Mesendoderm (in vitro differentiated cells): ENCODE data around the gene IQGAP3.
A peak's percentile ranks its signal among the peaks of the same experiment; 100 is the strongest.

ENCODE experiments used
- DNase-seq: peaks from one replicate; pipeline ENCODE4 v3.0.0; 2013
- H2AK5ac ChIP-seq: 2 replicates; pipeline ENCODE4 v1.6.1; 2013; ENCODE audit warnings: low read length, inconsistent platforms
- H2BK120ac ChIP-seq: 2 replicates; pipeline ENCODE4 v1.6.1; 2013; ENCODE audit warnings: low read depth, mild to moderate bottlenecking, low read length, moderate library complexity, mixed read lengths
- H2BK15ac ChIP-seq: replicated peaks from 2 replicates; pipeline ENCODE4 v1.6.1; 2013; ENCODE audit warnings: low read depth, mild to moderate bottlenecking, moderate library complexity
- H2BK5ac ChIP-seq: 2 replicates; pipeline ENCODE4 v1.6.1; 2013; ENCODE audit warnings: low read length, inconsistent platforms
- H3K18ac ChIP-seq: 2 replicates; pipeline ENCODE4 v1.6.1; 2013; ENCODE audit warnings: mild to moderate bottlenecking, low read length, mixed read lengths
- H3K23ac ChIP-seq: one replicate; pipeline ENCODE4 v1.6.1; 2013; ENCODE audit warnings: low read length
- H3K27ac ChIP-seq: 2 replicates; pipeline ENCODE4 v1.5.1; 2013; ENCODE audit warnings: low read depth, mild to moderate bottlenecking, inconsistent platforms, low read length, moderate library complexity
- H3K27me3 ChIP-seq: 2 replicates; pipeline ENCODE4 v1.6.1; 2013; ENCODE audit warnings: low read length, control low read depth, mild to moderate bottlenecking, inconsistent platforms; ENCODE audit not compliant: insufficient read depth, poor library complexity
- H3K36me3 ChIP-seq: 2 replicates; pipeline ENCODE4 v1.6.1; 2013; ENCODE audit warnings: low read length, inconsistent platforms; ENCODE audit not compliant: control insufficient read depth, insufficient read depth
- H3K4ac ChIP-seq: one replicate; pipeline ENCODE4 v1.6.1; 2013; ENCODE audit warnings: low read depth, mild to moderate bottlenecking, low read length, moderate library complexity
- H3K4me1 ChIP-seq: 2 replicates; pipeline ENCODE4 v1.6.1; 2013; ENCODE audit warnings: low read depth, low read length, inconsistent platforms; ENCODE audit not compliant: control insufficient read depth
- H3K4me2 ChIP-seq: 2 replicates; pipeline ENCODE4 v1.6.1; 2013; ENCODE audit warnings: low read length
- H3K4me3 ChIP-seq: 2 replicates; pipeline ENCODE4 v1.5.1; 2013; ENCODE audit warnings: mild to moderate bottlenecking, low read length
- H3K56ac ChIP-seq: one replicate; pipeline ENCODE4 v1.6.1; 2013; ENCODE audit warnings: low read length
- H3K79me1 ChIP-seq: 2 replicates; pipeline ENCODE4 v1.6.1; 2013; ENCODE audit warnings: low read length, inconsistent platforms
- H3K79me2 ChIP-seq: 2 replicates; pipeline ENCODE4 v1.6.1; 2013; ENCODE audit warnings: mild to moderate bottlenecking, low read length; ENCODE audit not compliant: control insufficient read depth, insufficient read depth
- H3K9ac ChIP-seq: 2 replicates; pipeline ENCODE4 v1.6.1; 2013; ENCODE audit warnings: low read length, inconsistent platforms
- H4K5ac ChIP-seq: one replicate; pipeline ENCODE4 v1.6.1; 2013; ENCODE audit warnings: low read length
- H4K8ac ChIP-seq: one replicate; pipeline ENCODE4 v1.6.1; 2013; ENCODE audit warnings: low read depth, mild to moderate bottlenecking, control low read depth, low read length, moderate library complexity
- WGBS: extraction: QIAGEN DNeasy Blood & Tissue Kit; methylation state at CpG from one replicate; pipeline ENCODE4 v1.1.7; 2013; ENCODE audit warnings: low lambda C conversion rate, missing lambda C conversion rate; ENCODE audit not compliant: insufficient coverage; ENCODE audit errors: extremely low coverage; 5-methylcytosine and 5-hydroxymethylcytosine counted together

The IQGAP3 gene

DNA sequence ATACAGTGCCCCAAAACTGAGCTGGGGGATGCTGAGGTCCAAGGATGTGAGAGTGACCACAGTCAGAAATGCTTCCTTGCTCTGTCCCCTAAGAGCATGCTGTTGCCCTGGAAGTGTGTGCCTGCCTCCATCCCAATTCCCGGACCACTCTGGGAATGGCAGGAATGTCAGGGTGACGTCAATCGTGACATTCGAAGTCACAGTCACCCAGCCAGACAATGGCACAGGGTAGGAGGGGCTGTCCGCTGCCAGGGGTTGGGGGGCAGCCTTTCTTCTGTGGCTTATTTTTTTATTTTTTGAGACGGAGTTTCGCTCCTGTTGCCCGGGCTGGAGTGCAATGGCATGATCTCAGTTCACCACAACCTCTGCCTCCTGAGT is 94.1 kb downstream of the IQGAP3 start:
- no peak overlapping the region for H3K27ac ChIP-seq
- no peak overlapping the region for H3K4me2 ChIP-seq
- no peak overlapping the region for H4K5ac ChIP-seq
- H3K79me2 ChIP-seq, result no peaks in the 10 kb centered on the region
- H3K4me3 ChIP-seq, result no peak overlapping the region
- no peak overlapping the region for H3K9ac ChIP-seq
- H3K56ac ChIP-seq, result no peak overlapping the region
- H3K4me1 ChIP-seq, result peaks cover 5% of the 10 kb centered on the region
- no peak overlapping the region for H3K18ac ChIP-seq
- H3K23ac ChIP-seq, result no peak overlapping the region
- no peaks in the 10 kb centered on the region for H3K79me1 ChIP-seq
- no CpG with 5 or more reads among the region's 8 CpGs for WGBS
- no peak overlapping the region for H2BK5ac ChIP-seq
- no peak overlapping the region for H2BK15ac ChIP-seq
- no peak overlapping the region for H2AK5ac ChIP-seq
- H3K36me3 ChIP-seq, result peaks cover 1% of the 10 kb centered on the region
- H3K4ac ChIP-seq, result no peak overlapping the region
- H3K27me3 ChIP-seq, result no peaks in the 10 kb centered on the region
- DNase-seq, result no peak
- no peak overlapping the region for H2BK120ac ChIP-seq
- no peak overlapping the region for H4K8ac ChIP-seq

DNA sequence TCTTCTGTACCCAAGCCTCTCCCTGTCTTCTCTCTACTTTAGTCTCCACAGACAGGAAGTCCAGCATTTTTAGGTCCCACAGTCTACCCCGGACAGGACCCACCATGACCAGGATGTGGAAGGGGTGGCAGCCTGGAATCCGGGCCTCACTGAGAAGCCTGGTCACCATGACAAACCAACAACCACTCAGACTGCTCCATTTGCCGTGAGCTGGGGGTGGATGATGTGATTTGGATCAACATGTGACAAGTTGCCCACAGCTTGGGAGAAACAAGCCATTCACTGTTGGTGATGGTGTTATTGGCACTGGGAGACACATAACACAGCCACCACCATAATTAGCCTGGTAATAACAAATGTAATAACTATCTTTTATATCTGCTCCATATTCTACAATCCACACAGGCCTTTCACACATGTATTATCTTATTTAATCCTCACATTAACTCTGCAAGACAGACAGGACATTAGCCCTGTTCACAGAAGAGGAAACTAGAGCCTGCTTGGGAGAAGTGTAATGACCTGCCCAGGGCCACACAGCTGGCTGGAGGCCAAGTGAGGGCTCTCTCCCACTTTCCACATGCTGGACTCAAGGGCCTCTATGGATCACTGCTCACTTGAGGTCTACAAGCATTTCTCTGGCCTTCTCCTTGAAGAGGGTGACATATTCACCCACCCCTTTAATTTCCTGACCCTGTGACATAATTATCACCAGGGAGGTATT is 94.7 kb downstream of the IQGAP3 start:
- H3K18ac ChIP-seq, result no peak overlapping the region
- no CpG with 5 or more reads among the region's 3 CpGs for WGBS
- no peak overlapping the region for H2AK5ac ChIP-seq
- H3K4me3 ChIP-seq, result no peak overlapping the region
- H2BK15ac ChIP-seq, result no peak overlapping the region
- peaks cover 5% of the 10 kb centered on the region for H3K4me1 ChIP-seq
- peaks cover 1% of the 10 kb centered on the region for H3K36me3 ChIP-seq
- H3K9ac ChIP-seq, result no peak overlapping the region
- H3K56ac ChIP-seq, result no peak overlapping the region
- no peak overlapping the region for H4K8ac ChIP-seq
- no peak overlapping the region for H3K27ac ChIP-seq
- no peak overlapping the region for H3K4ac ChIP-seq
- H3K23ac ChIP-seq, result no peak overlapping the region
- DNase-seq, result no peak
- no peak overlapping the region for H2BK5ac ChIP-seq
- H3K79me2 ChIP-seq, result no peaks in the 10 kb centered on the region
- H2BK120ac ChIP-seq, result no peak overlapping the region
- no peak overlapping the region for H4K5ac ChIP-seq
- no peaks in the 10 kb centered on the region for H3K27me3 ChIP-seq
- H3K4me2 ChIP-seq, result no peak overlapping the region
- H3K79me1 ChIP-seq, result no peaks in the 10 kb centered on the region

DNA sequence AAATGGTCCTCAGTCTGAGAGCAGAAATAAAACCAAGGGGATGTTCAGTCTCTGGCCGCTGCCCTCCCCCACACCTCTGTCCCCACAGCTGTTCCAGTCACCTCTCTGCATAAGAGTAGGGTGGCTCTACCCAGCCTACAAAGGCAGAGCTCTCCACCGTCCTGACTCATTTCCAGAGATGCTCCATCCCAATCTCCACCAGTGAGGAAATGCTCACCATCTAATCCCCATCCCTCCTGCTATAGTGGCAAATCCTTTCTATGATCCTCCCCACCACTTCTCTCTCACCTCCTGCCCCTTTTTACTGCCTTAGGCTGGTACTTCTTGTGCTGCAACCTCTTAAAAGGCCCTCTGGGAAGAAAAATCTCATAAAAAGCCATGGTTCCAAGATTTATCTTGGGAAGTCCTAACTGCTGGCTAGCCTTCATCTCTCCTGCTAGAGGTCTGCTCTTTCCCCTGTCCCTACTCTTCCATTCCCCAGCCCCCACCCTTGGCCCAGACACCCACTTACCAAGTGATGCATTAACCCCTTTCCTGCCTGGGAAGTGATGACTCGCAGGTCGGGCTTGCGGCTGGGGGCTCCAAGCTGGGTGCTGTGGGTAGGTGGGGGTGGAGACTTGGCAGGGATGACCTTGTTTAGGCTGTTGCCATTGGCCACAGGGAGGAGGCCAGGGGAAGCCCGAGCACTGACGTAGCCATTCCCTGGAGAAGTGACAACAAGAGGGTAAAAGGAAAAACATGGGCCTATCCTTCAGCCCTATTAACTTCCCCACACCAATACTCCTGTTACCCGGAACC is 95.7 kb downstream of the IQGAP3 start:
- Histone ChIP-seq H3K36me3 (peaks cover 1% of the 10 kb centered on the region), H3K27ac (no peak overlapping the region)
- no CpG with 5 or more reads among the region's 8 CpGs for WGBS

DNA sequence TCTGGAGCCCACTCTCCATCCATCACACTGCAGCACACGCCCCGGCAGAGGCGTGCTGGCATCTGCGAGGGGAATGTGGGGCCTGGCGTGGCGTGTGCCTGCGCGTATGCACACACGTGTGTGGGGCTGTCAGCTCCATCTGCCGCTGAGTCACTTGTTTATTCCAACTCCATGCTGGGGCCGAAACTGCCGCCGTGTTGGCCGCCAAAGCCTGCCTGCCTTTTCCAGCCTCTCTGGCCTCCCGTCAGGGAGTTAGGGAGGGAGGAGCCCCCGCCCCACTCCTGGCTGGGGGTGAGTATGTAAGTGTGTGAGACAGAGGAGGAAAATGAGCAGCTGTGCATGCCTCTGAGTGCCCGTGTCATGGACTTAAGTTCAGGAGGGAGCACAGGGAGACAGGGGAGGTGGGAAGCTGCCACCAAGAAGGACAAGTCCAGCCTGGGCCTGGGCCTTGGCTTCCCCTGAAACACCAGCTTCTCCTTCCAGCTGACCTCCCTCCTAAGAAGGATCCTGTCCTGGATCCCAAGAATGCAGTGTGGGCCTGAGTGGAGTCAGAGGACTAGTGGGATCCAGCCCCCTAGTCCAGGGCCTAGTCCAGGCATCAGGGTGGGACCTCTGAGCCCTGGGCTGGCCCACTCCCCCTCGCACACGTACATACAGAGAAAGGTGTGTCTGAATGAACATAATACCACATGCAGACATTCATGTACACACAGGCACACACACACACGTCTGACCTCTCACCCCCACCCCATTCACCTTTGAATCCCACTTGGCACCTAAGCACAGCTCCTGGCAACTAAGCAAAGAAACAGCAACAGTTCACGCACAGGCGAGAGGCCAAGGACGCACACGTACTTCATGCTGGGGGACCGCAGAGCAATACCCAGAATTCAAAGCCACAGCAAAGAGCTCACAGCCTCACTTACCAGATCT is 96.5 kb downstream of the IQGAP3 start:
- Histone ChIP-seq H3K27me3 (no peaks in the 10 kb centered on the region), H2BK120ac (no peak overlapping the region), H3K18ac (no peak overlapping the region), H3K79me1 (no peaks in the 10 kb centered on the region), H2BK5ac (no peak overlapping the region), H2AK5ac (no peak overlapping the region), H4K8ac (no peak overlapping the region), H3K79me2 (no peaks in the 10 kb centered on the region), H3K27ac (no peak overlapping the region), H3K36me3 (peaks cover 1% of the 10 kb centered on the region), H3K4me3 (no peak overlapping the region), H4K5ac (no peak overlapping the region), H2BK15ac (no peak overlapping the region), H3K4ac (no peak overlapping the region), H3K4me1 (peaks cover 3% of the 10 kb centered on the region), H3K56ac (no peak overlapping the region), H3K9ac (no peak overlapping the region), H3K4me2 (no peak overlapping the region), H3K23ac (no peak overlapping the region)
- DNase-seq, result no peak
- WGBS, result no CpG with 5 or more reads among the region's 25 CpGs

More for the DNA sequence above, 95.7 kb downstream of the IQGAP3 start:
- H2AK5ac ChIP-seq, result no peak overlapping the region
- peak; percentile 89 for DNase-seq
- no peak overlapping the region for H3K4ac ChIP-seq
- H3K9ac ChIP-seq, result no peak overlapping the region
- no peaks in the 10 kb centered on the region for H3K79me1 ChIP-seq
- H3K56ac ChIP-seq, result no peak overlapping the region
- no peaks in the 10 kb centered on the region for H3K27me3 ChIP-seq
- no peak overlapping the region for H2BK5ac ChIP-seq
- H3K4me3 ChIP-seq, result no peak overlapping the region
- no peaks in the 10 kb centered on the region for H3K79me2 ChIP-seq
- no peak overlapping the region for H2BK120ac ChIP-seq
- no peak overlapping the region for H3K18ac ChIP-seq
- H3K23ac ChIP-seq, result no peak overlapping the region
- peaks cover 5% of the 10 kb centered on the region for H3K4me1 ChIP-seq
- H4K5ac ChIP-seq, result no peak overlapping the region
- H2BK15ac ChIP-seq, result no peak overlapping the region
- no peak overlapping the region for H4K8ac ChIP-seq
- no peak overlapping the region for H3K4me2 ChIP-seq
